HG02642 (cell line): Measurements from ENCODE around the gene OGT.
"Not testable (repeated sequence)": the region's sequence is repeated elsewhere in the genome, so short reads cannot be mapped to it uniquely, and the experiment has no call there.

Source experiments
- ATAC-seq: cut with Tn5 transposase; IDR thresholded peaks from one replicate; pipeline ENCODE4 v1.9.1; 2021; ENCODE audit warnings: mild to moderate bottlenecking; ENCODE audit not compliant: unreplicated experiment, poor library complexity

The OGT gene

DNA sequence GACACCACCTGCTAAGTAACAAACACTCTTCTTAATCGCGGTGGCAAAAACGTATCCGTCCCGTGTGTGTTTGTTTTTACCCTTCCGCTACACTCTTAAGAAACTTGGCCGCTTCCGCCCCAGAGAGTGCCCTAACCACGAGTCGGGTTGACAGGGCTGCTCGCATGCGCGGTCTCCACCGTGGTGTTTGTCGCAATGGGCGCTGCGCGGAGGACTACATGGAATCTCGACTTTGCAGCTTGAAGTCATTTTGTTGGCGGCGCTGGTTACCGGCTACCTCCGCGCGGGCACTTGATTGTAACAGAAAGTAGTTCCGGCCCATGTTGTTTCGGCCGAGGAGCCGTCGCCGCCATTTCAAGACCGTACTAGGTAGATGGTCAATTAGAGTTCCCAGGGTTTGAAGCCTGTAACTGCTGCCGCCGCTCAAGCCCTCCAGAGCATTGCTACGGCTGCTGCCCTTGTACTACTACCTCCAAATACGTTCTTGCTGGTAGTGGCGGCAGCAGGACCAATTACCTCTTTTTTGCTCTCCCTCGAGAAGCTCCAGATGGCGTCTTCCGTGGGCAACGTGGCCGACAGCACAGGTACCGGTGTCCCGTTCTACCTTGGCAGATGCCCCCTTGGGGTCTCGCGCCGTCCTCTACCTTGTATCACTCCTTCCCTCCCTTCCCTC is at the start of gene OGT:
OGT (plus strand) TSS at position 352 of the 673 bp plus-strand sequence; CDS start at position 548, 196 bp downstream.
- peak; percentile 86 for ATAC-seq

DNA sequence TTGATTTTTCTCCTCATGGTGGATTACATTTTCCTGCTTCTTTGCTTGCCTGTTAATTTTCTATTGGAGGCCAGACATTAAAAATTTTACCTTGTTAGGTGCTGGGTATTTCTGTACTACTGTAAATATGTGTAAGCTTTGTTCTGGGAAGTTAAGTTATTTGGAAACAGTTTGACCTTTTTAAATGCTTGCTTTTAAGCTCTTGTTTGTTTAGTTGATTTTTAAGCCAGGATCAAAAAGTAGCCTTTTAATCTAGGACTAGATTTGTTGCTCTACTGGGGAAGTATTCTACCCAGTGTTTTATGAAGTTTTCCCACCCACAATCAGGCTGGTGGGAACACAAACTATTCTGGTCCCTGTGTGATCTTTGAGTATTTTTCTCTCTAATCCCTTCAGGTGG is 45.1 kb upstream of the OGT start:
- ATAC-seq, result no peak

DNA sequence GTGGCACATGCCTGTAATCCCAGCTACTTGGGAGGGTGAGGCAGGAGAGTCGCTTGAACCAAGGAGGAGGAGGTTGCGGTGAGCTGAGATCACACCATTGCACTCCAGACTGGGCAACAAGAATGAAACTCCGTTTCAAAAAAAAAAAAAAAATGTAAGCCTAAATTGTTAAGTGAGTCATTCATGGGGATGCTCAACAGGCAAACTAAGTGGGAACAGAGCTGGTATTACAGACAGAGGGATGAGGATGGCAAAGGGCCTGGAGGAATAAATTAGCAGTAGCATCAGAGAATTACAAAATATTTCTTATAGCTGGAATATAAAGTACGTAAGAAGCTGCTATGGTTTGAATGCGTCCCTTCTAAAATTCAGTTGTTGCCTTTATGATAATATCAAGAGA is 43.4 kb upstream of the OGT start:
- no peak for ATAC-seq

DNA sequence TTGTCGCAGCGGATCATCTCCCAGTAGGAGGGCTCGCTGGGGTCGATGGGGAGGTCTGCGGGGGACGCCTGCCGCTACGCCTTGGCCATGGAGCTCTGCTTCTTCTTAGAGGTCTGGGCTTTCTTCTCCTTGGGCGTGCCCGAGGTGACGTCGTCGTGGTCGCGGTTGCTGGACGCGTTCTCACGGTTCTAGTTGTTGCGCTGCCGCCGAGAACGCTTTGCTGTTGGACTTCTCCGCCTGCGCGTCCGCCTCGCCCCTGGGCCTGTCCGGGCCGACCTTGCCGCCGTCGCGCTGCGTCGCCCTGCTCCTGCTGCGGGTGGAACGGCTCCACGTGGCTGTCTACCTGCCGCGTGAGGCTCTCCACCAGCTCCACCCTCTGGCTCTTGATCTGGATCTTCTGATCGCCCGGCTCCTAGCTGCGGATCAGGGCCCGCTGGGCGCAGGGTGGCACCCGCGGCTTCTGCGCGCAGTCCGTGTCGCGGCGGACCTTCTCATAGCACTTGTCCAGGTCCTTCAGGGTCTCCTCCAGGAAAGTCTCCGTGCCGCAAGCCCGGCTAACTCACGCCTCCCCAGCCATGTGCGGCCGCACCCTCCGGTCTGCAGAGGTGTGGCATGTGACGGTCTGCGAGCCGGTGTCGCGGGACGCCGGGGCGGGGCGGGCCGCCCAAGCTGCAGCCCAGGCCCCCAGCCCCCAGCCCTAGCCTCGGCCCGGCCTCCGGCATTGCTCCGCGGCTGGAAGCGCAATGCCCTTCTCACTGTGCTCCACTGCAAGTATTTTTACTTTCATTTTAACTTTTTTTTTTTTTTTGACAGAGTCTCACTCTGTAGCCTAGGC is 40.5 kb upstream of the OGT start:
- no peak for ATAC-seq

DNA sequence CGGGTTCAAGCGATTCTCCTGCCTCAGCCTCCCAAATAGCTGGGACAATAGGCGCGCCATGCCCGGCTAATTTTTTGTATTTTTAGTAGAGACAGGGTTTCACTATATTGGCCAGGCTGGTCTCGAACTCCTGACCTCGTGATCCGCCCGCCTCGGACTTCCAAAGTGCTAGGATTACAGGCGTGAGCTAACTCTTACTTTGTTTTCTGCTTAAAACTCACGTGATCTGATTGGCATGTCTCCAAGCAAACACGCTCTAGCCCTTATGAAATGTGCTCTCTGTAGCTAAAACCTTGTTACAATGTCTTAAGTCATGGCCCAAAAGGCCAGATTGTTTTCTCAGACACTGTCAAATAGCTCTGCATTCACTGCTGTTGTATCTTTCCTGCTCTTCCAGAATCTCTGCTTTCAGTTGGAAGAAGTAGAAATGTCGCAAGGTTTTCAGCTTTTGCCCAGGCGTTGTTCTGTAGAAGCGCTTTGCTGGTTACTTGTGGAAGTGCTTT is 39.7 kb upstream of the OGT start:
- ATAC-seq, result no peak

DNA sequence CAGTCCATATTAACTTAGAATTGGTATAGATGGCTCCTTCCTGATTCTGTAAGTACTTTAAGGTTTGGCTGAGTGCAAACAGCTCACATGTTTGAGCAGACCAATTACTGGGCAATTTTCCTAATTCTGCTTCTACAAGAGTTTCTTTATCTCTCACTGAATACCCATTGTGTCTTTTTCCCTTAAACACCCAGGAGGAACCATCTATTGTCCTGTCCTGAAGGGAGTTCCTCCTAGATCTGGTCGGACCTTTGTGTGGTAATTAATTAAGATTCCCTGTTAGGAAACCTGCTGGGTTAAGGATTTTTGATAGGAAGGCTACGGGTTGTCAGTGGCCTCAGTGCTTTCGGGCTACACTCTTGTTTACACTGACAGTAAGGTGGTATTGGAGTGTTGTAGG is 36.9 kb upstream of the OGT start:
- not testable (repeated sequence) for ATAC-seq

DNA sequence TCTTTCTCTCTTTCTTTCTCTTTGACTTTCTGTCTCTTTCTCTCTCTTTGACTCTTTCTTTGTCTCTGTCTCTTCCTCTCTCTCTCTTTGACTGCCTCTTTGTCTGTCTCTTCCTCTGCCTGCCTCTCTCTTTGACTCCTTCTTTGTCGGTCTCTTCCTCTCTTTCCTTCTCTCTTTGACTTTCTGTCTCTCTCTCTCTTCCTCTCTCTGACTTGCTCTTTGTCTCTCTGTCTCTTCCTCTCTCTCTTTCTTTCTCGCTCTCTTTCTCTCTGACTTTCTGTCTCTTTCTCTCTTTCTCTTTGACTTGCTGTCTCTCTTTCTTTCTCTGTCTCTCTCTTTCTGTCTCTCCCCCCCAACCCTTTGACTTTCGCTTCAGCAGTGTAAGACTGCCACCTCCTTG is 36.4 kb upstream of the OGT start:
- no peak for ATAC-seq

DNA sequence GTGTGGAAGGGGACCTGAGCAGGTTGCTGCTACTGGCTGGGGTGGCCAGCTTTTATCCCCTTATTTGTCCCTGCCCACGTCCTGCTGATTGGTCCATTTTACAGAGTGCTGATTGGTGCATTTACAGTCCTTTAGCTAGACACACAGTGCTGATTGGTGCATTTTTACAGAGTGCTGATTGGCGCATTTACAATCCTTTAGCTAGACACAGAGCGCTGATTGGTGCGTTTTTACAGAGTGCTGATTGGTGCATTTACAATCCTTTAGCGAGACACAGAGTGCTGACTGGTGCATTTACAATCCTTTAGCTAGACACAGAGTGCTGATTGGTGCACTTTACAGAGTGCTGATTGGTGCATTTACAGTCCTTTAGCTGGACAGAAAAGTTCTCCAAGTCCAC is 30.8 kb upstream of the OGT start:
- ATAC-seq, result not testable (repeated sequence)

DNA sequence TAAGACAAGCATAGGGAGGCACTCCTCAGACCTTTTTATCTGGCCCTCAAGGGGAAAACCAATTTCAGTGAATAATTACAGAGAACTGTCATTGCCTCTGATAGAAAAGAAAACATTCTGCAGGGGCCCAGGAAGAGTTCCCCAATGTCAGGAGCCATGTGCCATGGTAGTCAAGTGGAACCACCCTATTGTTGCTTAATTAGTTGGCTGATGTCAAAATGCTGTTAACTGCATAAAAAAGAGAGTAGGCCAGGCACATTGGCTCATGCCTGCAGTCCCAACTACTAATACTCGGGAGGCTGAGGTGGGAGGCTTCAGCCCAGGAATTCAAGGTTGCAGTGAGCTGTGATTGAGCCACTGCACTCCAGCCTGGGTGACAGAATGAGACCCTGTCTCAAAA is 28.6 kb upstream of the OGT start:
- ATAC-seq, result no peak

DNA sequence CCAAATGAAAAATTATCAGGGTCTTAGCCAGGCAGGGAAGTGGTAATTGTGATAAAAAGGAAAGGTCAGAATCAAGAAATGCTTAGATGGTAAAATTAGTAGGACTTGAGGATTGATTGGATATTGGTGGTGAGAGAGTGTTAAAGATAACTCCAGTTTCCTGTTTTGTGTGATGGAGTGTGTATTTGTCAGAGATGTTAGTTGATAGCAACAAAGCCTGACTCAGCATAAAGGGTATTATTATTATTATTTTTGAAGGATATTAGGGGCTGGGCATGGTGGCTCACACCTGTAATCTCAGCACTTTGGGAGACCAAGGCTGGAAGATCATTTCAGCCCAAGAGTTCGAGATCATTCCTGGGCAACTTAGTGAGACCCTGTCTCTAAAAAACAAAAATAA is 23.6 kb upstream of the OGT start:
- no peak for ATAC-seq

DNA sequence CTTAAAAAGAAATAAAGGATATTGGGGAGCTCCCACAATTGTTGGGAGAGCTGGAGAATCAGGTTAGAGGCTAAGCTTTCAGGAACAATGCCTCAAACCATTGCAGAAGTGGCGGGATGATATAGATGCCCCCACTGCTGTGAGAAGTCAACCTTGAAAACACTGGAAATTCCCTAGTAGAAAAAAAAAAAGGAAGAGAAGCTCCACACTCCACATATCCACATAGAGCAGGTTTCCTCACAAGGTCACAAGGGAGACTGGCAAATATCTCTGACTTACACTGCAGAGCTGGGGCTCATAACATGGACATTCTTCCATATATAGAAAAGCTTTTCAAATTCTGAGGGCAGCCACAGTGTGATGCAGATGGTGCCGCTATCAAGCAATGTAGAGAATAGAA is 22.7 kb upstream of the OGT start:
- no peak for ATAC-seq

DNA sequence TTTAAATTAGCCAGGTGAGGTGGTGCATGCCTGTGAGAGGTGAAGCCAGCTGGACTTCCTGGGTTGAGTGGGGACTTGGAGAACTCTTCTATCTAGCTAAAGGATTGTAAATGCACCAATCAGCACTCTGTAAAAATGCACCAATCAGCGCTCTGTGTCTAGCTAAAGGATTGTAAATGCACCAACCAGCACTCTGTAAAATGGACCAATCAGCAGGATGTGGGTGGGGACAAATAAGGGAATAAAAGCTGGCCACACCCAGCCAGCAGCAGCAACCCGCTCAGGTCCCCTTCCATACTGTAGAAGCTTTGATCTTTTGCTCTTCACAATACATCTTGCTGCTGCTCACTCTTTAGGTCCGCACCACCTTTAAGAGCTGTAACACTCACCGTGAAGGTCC is 19.2 kb upstream of the OGT start:
- not testable (repeated sequence) for ATAC-seq

DNA sequence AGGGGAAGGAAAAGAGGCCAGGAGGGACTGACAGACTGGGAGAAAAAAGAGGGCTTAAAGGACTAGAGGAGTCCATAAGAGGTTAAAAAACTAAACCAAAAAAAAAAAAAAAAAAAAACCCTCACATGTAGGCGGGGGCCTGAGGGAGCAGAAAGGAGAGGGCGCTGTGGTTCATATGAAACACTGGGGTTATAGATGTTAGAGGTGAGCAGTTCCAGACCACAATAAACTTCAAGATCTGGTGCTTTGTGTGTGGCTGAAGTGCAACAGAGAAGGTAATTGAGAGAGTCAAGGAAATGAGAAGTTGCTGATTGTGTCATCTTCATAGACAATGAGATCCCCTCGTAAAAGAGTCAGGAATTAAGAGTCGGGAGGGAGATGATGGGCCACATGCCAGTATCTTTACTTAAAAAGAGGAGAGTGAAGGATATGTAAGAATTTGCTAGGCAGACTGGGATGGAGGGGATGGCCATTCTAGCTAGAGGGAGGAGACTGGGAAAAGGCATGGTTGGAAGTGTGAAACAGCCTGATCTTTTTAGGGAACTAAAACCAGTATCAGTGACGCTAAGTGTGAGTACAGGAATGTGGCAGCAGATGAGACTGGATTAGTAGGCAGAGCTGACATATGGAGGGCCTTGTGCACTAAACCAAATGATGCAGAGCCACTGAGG is 18.4 kb upstream of the OGT start:
- peak; percentile 92 for ATAC-seq

DNA sequence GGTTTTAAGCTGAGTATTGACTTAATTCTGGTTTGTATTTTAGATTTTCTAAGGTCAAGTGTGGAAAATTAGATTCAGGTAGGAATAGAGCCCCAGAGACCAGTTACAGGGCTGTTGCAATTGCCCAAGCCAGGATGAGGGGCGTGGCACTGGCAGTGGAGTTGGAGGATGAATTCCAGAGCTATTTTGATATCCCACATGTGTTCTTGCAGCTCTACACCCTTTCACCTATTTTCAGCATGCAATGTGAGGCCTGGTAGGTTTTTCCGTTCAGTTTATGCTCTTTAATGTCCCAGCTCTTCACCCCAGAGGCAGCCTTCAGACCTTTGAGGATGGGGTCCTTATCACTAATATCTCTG is 17.9 kb upstream of the OGT start:
- ATAC-seq, result no peak

DNA sequence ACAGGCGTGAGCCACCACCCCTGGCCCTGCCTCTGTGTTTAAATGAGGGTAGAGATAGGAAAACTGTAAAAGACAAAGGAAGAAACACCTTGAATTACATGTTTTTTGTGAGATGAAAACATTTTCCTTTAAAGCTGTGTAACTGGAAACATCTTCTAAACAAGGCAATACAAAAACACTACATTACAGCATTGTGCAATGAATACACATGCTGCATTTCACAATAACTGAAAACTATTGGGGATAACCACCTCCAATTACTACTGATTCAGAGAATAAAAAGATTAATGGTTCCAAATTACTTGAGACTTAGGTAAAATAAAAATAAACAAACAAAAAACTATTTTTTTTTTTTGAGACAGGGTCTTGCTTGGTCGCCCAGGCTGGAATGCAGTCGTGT is 7.6 kb upstream of the OGT start:
- ATAC-seq, result no peak

DNA sequence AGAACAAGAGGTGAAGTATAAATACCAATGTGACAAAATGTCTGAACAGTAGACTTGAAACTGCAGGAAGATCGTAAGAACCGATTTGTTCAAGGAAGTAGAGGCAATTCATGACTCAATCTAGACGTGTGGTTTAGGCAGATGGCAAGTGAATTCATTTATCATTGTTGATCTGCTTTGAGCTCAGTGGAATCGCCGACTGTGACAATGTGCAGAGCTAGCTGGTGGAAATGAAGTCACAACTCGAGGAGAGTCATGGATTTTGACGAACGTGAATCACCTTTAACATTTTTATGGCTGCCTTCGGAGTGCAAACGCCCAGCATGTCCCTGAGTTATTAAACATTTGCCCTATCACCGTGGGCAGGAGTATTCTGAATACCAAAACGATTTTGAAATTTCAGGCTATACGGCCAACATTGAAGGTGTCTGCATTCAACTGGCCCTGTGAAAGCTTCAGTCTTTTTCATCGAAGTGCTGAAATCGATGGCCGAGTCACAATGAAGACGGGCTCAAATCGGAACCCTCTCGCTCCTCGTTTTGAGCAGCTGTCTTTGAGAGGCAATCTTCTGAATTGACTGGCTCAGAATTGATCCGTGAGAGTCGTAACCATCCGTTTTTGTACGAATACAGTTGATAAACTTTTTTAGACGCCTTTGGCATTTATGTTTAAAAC is 689 bp upstream of the OGT start:
- ATAC-seq, result peak; percentile 27

DNA sequence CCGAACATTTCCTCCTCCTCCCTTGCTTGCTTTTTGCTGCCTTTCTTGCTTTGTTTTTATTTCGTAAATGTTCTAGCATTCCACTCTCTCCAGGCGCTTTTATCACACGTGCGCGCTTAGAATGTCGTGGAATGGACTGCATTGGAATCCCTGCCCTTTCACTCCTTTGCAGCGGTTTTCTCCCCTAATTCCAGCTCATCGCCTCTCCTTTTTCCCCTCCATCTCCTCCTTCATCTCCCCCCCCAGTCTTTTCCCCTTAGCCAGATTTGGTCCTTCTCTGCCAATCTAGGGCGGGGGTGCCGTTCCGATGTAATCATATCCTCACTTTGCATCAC is 579 bp downstream of the OGT start:
- no peak for ATAC-seq

DNA sequence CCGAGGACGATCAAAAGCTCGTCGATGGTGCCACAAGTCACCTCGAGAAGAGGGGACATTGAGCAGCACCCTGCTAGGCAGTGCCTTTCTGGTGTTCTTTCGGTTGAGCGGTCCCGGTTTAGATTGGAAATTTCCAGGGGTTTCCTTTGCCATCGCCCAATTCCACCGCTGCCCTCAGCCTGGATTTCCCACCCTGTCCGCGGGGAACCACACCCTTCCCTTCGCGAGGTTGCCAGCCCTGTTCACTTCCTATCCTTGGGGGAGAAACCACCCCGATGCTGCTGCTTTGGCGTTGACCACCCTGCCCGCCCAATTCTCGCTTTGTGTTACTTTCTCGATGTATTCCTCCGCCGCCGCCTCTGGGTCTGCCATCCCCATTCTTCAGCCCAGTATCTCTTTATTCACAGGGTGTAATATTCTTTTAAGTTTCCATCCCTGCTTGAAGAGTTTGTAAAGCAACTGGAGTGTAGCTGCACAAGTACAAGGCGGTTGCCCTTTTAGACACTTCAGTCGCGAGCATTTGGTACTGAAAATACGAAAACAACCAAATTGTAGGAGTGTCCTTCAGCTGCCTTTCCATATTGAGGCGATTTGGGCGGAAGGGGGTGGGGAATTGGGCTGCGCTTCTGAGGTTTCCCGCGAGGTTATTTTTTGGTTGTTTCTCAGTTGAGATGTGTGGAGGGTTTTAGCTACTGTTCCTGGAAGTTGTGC is 1.1 kb downstream of the OGT start:
- ATAC-seq, result no peak

DNA sequence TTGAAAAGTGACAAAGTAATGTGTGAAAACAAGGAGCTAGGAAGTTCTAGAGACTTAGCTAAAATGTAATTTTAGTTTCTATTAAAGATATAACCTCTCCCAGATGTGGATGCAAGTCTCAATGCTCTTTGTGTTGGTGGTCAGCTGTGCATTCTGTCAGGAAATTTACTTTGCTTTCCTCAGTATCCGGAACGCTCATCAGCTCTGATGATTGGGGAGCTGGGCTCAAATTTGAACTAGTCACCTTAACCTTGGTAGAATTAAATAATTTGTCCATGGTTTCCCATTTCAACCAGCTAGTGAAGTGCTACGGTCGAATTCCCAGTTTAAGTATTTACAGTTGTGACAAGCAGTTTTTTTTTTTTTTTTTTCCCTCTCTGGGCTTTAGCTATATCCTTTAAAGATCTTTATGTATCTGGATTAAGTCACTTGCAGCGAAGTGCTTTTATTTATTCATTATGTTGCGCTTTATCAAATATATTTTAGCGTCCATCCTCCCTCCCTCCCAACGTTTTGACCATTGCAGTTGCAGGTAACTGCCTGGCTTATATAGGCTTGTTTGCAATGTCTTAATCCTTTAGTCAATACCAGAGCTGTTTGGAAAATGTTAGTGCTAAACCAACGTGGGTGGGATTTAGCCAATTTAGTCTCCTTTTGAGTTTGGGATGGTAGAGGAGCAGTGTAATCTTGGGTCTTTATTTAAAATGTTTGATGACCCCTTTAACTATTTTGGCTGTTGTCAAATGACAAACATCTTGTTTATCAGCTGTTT is 2.1 kb downstream of the OGT start:
- ATAC-seq, result no peak
